Neural cell (in vitro differentiated cells): ENCODE results near the gene LDLRAD4.

Experiments
- EP300 ChIP-seq: fragments of 450-650 bp; conservative IDR thresholded peaks from 2 replicates; pipeline ENCODE4 v1.6.1; 2014; ENCODE audit warnings: antibody characterized with exemption, mild to moderate bottlenecking, moderate library complexity; ENCODE audit not compliant: poor library complexity, severe bottlenecking
- EZH2 ChIP-seq: fragments of 200-600, 300-800 bp; shearing (Covaris generic), sonication (generic); IDR thresholded peaks from 2 replicates; pipeline ENCODE4 v1.6.1; 2014; ENCODE audit warnings: antibody characterized with exemption, low read length, borderline replicate concordance, mild to moderate bottlenecking; ENCODE audit not compliant: insufficient read depth, poor library complexity, severe bottlenecking
- POLR2AphosphoS5 ChIP-seq: IDR thresholded peaks from 2 replicates; pipeline ENCODE4 v1.6.1; 2012
- SMC3 ChIP-seq: fragments of 450-650 bp; conservative IDR thresholded peaks from 2 replicates; pipeline ENCODE4 v1.6.1; 2014; ENCODE audit warnings: antibody characterized with exemption, mild to moderate bottlenecking, moderate library complexity; ENCODE audit not compliant: poor library complexity
- TAF1 ChIP-seq: IDR thresholded peaks from 2 replicates; pipeline ENCODE4 v1.6.1; 2012; ENCODE audit warnings: low read depth
- TF ChIP-seq, protein P1 (sequence below): fragments of 450-650 bp; IDR thresholded peaks from 2 replicates; pipeline ENCODE4 v1.5.1; 2014; ENCODE audit warnings: antibody characterized with exemption, mild to moderate bottlenecking, moderate library complexity; ENCODE audit not compliant: poor library complexity, severe bottlenecking
- TF ChIP-seq, protein P2 (sequence below): IDR thresholded peaks from 2 replicates; pipeline ENCODE4 v1.6.1; 2012; ENCODE audit warnings: borderline replicate concordance

- TF ChIP-seq EZH2 = no peak
- TF ChIP-seq, protein P1, sequence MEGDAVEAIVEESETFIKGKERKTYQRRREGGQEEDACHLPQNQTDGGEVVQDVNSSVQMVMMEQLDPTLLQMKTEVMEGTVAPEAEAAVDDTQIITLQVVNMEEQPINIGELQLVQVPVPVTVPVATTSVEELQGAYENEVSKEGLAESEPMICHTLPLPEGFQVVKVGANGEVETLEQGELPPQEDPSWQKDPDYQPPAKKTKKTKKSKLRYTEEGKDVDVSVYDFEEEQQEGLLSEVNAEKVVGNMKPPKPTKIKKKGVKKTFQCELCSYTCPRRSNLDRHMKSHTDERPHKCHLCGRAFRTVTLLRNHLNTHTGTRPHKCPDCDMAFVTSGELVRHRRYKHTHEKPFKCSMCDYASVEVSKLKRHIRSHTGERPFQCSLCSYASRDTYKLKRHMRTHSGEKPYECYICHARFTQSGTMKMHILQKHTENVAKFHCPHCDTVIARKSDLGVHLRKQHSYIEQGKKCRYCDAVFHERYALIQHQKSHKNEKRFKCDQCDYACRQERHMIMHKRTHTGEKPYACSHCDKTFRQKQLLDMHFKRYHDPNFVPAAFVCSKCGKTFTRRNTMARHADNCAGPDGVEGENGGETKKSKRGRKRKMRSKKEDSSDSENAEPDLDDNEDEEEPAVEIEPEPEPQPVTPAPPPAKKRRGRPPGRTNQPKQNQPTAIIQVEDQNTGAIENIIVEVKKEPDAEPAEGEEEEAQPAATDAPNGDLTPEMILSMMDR = no peak
- TF ChIP-seq, protein P2, sequence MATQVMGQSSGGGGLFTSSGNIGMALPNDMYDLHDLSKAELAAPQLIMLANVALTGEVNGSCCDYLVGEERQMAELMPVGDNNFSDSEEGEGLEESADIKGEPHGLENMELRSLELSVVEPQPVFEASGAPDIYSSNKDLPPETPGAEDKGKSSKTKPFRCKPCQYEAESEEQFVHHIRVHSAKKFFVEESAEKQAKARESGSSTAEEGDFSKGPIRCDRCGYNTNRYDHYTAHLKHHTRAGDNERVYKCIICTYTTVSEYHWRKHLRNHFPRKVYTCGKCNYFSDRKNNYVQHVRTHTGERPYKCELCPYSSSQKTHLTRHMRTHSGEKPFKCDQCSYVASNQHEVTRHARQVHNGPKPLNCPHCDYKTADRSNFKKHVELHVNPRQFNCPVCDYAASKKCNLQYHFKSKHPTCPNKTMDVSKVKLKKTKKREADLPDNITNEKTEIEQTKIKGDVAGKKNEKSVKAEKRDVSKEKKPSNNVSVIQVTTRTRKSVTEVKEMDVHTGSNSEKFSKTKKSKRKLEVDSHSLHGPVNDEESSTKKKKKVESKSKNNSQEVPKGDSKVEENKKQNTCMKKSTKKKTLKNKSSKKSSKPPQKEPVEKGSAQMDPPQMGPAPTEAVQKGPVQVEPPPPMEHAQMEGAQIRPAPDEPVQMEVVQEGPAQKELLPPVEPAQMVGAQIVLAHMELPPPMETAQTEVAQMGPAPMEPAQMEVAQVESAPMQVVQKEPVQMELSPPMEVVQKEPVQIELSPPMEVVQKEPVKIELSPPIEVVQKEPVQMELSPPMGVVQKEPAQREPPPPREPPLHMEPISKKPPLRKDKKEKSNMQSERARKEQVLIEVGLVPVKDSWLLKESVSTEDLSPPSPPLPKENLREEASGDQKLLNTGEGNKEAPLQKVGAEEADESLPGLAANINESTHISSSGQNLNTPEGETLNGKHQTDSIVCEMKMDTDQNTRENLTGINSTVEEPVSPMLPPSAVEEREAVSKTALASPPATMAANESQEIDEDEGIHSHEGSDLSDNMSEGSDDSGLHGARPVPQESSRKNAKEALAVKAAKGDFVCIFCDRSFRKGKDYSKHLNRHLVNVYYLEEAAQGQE = no peak
- no peak for TF ChIP-seq EP300
- TF ChIP-seq POLR2AphosphoS5 = no peak
- no peak for TF ChIP-seq TAF1
- no peak for TF ChIP-seq SMC3
Observed at GRCh38 chr18:13412901-13413300, 194.3 kb downstream of the LDLRAD4 start.
